OCI-LY7 (cell line): ENCODE results near the gene SLC1A4. TPM values are rescaled to one million over a fixed set of nuclear protein-coding genes. Genes with fewer than 3 reads are reported as not detected.

Source experiments
- BruUV-seq: library from RNA; stranded (reverse); fragments of 400-500 nt; replicated peaks from 2 replicates; lab custom pipeline; 2021; lab: Mats Ljungman, UMichigan
- CTCF ChIA-PET: fragments of 300-600 bp; sonication (Branson Sonifier 250); formaldehyde crosslinking; loops from one replicate; lab custom pipeline; 2022; ENCODE audit warnings: antibody characterized with exemption; ENCODE audit not compliant: unreplicated experiment; lab: Charles Lee
- POLR2A ChIA-PET: fragments of 300-600 bp; sonication (Branson Sonifier 250); formaldehyde crosslinking; loops from one replicate; lab custom pipeline; 2022; ENCODE audit warnings: antibody characterized with exemption; lab: Charles Lee
- DNase-seq: peaks from one replicate; pipeline ENCODE4 v3.0.0-alpha.2; 2015; ENCODE audit warnings: low spot score
- H2AFZ ChIP-seq: fragments of 200-600 bp; sonication (generic), shearing (Covaris generic); 2 replicates; pipeline ENCODE4 v1.6.1; 2014; ENCODE audit warnings: mild to moderate bottlenecking, antibody characterized with exemption, low read length, moderate library complexity
- H3K27ac ChIP-seq: fragments of 200-600 bp; sonication (generic); 2 replicates; pipeline ENCODE4 v1.5.1; 2014; ENCODE audit warnings: mixed run types, low read depth, mild to moderate bottlenecking, moderate library complexity, low read length, inconsistent platforms; ENCODE audit not compliant: poor library complexity, severe bottlenecking
- H3K36me3 ChIP-seq: fragments of 200-600 bp; sonication (generic); 2 replicates; pipeline ENCODE4 v1.6.1; 2014; ENCODE audit warnings: mild to moderate bottlenecking, antibody characterized with exemption, low read length, moderate library complexity, mixed read lengths; ENCODE audit not compliant: insufficient read depth
- H3K4me1 ChIP-seq: fragments of 200-600 bp; sonication (generic); 2 replicates; pipeline ENCODE4 v1.5.1; 2014; ENCODE audit warnings: mild to moderate bottlenecking, low read length; ENCODE audit not compliant: insufficient read depth, poor library complexity, severe bottlenecking
- H3K4me2 ChIP-seq: fragments of 200-600 bp; sonication (generic); 2 replicates; pipeline ENCODE4 v1.6.1; 2014; ENCODE audit warnings: mild to moderate bottlenecking, low read length
- H3K4me3 ChIP-seq: fragments of 200-600 bp; sonication (generic); 2 replicates; pipeline ENCODE4 v1.5.1; 2014; ENCODE audit warnings: mild to moderate bottlenecking, low read depth, low read length; ENCODE audit not compliant: poor library complexity, severe bottlenecking
- H3K79me2 ChIP-seq: fragments of 200-600 bp; sonication (generic); 2 replicates; pipeline ENCODE4 v1.6.1; 2016; ENCODE audit warnings: low read depth, mild to moderate bottlenecking, low read length, moderate library complexity, mixed read lengths; ENCODE audit not compliant: insufficient read depth
- H3K9me2 ChIP-seq: fragments of 200-600 bp; sonication (generic); 2 replicates; pipeline ENCODE4 v1.6.1; 2016; ENCODE audit warnings: mild to moderate bottlenecking, low read length, mixed read lengths; ENCODE audit not compliant: insufficient read depth
- H3K9me3 ChIP-seq: fragments of 200-600 bp; sonication (generic); 2 replicates; pipeline ENCODE4 v1.6.1; 2014; ENCODE audit warnings: mild to moderate bottlenecking, mixed run types, low read length, mixed read lengths
- H4K20me1 ChIP-seq: fragments of 200-600 bp; sonication (generic); 2 replicates; pipeline ENCODE4 v1.6.1; 2014; ENCODE audit warnings: mild to moderate bottlenecking, antibody characterized with exemption, low read length, moderate library complexity, mixed read lengths; ENCODE audit not compliant: insufficient read depth
- EZH2phosphoT487 ChIP-seq: fragments of 200-600 bp; sonication (generic); IDR thresholded peaks from 2 replicates; pipeline ENCODE4 v1.6.1; 2018; ENCODE audit warnings: low read depth, borderline replicate concordance, mild to moderate bottlenecking, mixed run types, antibody characterized with exemption, low read length, moderate library complexity, mixed read lengths
- intact Hi-C: fragments of 100-400 bp; cut with micrococcal nuclease; formaldehyde crosslinking; loops from one replicate; pipeline ENCODE4 v1.10.0; 2022; ENCODE audit not compliant: unreplicated experiment
- total RNA-seq, 2 experiments: library from RNA; depleted of rRNA in 1 of 2; stranded (reverse); fragments of >200 nt in 1 of 2; shearing (Covaris generic) in 1 of 2; gene quantifications; 2 replicates each; pipeline ENCODE4 v1.2.3, GENCODE V29; 2014 to 2022
- TF ChIP-seq, protein P1 (sequence below): fragments of 200-600 bp; sonication (generic); conservative IDR thresholded peaks from 2 replicates; pipeline ENCODE4 v1.5.1; 2014; ENCODE audit warnings: mild to moderate bottlenecking, antibody characterized with exemption, low read length, moderate library complexity, mixed read lengths

Gene SLC1A4
- total RNA-seq, 2 experiments from 2014 or later = 17.2 to 31.1 TPM

DNA sequence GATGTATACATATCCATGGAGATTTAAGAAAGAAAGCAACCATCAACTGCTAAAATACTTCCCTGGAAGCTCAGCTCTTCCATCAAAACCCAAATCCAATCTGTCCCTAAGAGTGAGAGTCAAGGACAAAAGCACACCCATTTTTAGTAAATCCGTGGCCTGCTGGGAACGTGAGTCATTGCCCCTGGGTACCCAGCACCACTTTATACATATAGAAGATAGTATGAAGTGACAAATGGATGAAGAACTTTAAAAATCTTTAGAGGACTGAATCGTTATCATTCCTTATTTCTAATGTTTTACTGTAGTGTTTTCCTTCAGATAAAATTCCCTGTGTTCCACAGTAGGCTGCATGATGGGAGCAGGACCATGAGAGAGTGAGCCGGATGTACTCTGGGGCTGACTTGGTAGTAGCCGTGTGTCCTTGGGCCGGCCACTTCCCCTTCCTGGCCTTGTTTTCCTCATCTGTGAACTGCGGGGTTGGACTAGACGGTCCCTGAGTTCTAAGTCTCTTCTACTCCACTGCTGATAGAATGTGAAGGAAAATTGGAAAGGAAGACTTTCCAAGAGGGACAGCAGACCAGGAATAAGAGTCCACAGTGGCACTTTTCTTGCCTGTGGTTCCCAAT lies 38.5 kb downstream of the SLC1A4 start:
- Histone ChIP-seq H3K79me2 (no peaks in the 10 kb centered on the region), H4K20me1 (no peaks in the 10 kb centered on the region), H2AFZ (no peak overlapping the region), H3K9me2 (no peaks in the 10 kb centered on the region), H3K27ac (peak overlapping the region; percentile 18), H3K4me2 (peak overlapping the region; percentile 58), H3K36me3 (peaks cover 20% of the 10 kb centered on the region), H3K4me3 (no peak overlapping the region), H3K4me1 (peaks cover 72% of the 10 kb centered on the region), H3K9me3 (no peaks in the 10 kb centered on the region)
- BruUV-seq = no TSS peak
- TF ChIP-seq, protein P1, sequence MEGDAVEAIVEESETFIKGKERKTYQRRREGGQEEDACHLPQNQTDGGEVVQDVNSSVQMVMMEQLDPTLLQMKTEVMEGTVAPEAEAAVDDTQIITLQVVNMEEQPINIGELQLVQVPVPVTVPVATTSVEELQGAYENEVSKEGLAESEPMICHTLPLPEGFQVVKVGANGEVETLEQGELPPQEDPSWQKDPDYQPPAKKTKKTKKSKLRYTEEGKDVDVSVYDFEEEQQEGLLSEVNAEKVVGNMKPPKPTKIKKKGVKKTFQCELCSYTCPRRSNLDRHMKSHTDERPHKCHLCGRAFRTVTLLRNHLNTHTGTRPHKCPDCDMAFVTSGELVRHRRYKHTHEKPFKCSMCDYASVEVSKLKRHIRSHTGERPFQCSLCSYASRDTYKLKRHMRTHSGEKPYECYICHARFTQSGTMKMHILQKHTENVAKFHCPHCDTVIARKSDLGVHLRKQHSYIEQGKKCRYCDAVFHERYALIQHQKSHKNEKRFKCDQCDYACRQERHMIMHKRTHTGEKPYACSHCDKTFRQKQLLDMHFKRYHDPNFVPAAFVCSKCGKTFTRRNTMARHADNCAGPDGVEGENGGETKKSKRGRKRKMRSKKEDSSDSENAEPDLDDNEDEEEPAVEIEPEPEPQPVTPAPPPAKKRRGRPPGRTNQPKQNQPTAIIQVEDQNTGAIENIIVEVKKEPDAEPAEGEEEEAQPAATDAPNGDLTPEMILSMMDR = no peak
- no peak for TF ChIP-seq EZH2phosphoT487
- intact Hi-C loops = no loop called here
- CTCF ChIA-PET = no interaction called here
- POLR2A ChIA-PET = interaction anchor here (1.0 kb wide), 1 partner anchor 28 kb away, joined by 3 read pairs; the partner anchor contains the start of gene CEP68
- DNase-seq = peak; percentile 24

DNA sequence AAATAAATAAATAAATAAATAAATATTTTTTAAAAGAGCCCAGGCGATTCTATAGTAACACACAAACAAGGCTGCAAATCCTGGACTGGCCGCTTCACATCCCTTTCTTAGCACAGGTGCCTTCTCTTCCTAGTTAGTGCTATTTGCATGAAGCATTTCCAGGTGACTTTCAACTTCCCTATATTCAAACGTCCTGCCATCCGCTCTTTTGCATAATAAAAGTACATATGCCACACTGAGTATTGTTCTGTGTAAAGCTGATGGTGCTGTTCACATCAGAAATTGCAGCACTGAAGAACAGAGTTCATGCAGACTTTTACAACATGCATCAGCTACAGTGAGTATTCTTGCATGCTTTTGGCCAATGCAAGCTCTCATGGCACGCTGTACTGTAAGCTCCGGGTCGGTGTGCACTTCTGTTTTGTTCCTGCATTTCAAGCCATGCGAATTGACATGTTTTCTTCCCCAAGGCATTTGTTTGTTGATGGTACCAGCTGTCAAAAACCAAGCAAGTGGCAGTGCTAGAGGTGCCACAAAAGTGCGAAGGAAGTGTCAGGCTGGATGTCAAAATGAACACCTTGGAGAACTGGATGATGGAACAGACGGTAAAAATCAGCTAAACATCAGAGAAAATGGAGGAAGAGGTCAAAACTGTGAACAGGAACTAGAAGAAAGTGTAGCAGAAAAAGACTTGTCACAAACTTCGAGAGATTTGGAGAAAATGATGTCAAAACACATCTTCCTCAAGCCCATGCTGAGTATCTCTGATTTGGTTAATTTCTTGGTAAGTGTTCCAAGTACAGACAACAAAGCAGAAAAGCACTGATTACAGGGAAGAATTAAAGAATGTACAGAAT lies 41.5 kb downstream of the SLC1A4 start:
- Histone ChIP-seq H3K4me1 (peaks cover 83% of the 10 kb centered on the region), H4K20me1 (no peaks in the 10 kb centered on the region), H3K4me3 (peak overlapping the region; percentile 64), H3K79me2 (no peaks in the 10 kb centered on the region), H2AFZ (no peak overlapping the region), H3K4me2 (peak overlapping the region; percentile 98), H3K9me3 (no peaks in the 10 kb centered on the region), H3K36me3 (no peaks in the 10 kb centered on the region; the same call in 1 of the 2 replicates), H3K27ac (peak overlapping the region; percentile 98), H3K9me2 (no peaks in the 10 kb centered on the region)
- POLR2A ChIA-PET = interaction anchor here (0.5 to 2.5 kb wide), 19 partner anchors 9 to 376 kb away, joined by 3 to 23 read pairs (median 4); no protein-coding TSS in a partner anchor
- TSS peak; percentile 91 for BruUV-seq
- TF ChIP-seq EZH2phosphoT487 = no peak
- TF ChIP-seq, protein P1 = no peak; the same call in 1 of the 2 replicates
- CTCF ChIA-PET = interaction anchor here (1.1 to 2.7 kb wide), 4 partner anchors 25 to 115 kb away, joined by 3 to 19 read pairs (median 4); no protein-coding TSS in a partner anchor
- peak; percentile 85 for DNase-seq
- intact Hi-C loops = loop anchor here (1.0 to 5.0 kb wide), 8 partner anchors 42 to 508 kb away; partner anchors contain the start of gene AFTPH
